ENCODE measurements around the gene EMID1. TPM values are rescaled to one million over a fixed set of nuclear protein-coding genes. Genes with fewer than 3 reads are reported as not detected.

The EMID1 gene
- total and polyA plus RNA-seq, 5 donors from 2014 or later = 0.40 to 1.3 TPM; not detected in 3

GRCh38 chr22:29186302-29186701 lies 19.4 kb upstream of the EMID1 start:
- Mint-ChIP-seq H3K27me3 (peaks cover 10% of the 10 kb centered on the region), H3K4me1 (no peaks in the 10 kb centered on the region), H3K4me3 (no peak overlapping the region), H3K9me3 (no peaks in the 10 kb centered on the region), H3K27ac (no peak overlapping the region), H3K36me3 (no peaks in the 10 kb centered on the region)
- H3K9me3 ChIP-seq (ENCODE audit: control insufficient read depth in 2 of 2, low read length in 2 of 2) = no peaks in the 10 kb centered on the region
- DNase-seq (no peak), ATAC-seq (ENCODE audit: low read depth in 2 of 2) (no peak)
- H3K36me3 ChIP-seq (ENCODE audit: control insufficient read depth, insufficient read depth, low read length) = no peaks in the 10 kb centered on the region
- no peak overlapping the region for H3K4me3 ChIP-seq (ENCODE audit: low read depth, low read length)
- H3K27ac ChIP-seq (ENCODE audit: insufficient read depth, low read length, poor library complexity, severe bottlenecking) = no peak overlapping the region
- no peaks in the 10 kb centered on the region for H3K27me3 ChIP-seq (ENCODE audit: control insufficient read depth, insufficient read depth, low read length)
- H3K4me1 ChIP-seq (ENCODE audit: control insufficient read depth, insufficient read depth, low read length, poor library complexity, severe bottlenecking) = no peaks in the 10 kb centered on the region

GRCh38 chr22:29187831-29188230 lies 17.9 kb upstream of the EMID1 start:
- Histone ChIP-seq H3K4me3 (ENCODE audit: low read depth, low read length) (no peak overlapping the region), H3K27me3 (ENCODE audit: control insufficient read depth, insufficient read depth, low read length) (no peaks in the 10 kb centered on the region), H3K4me1 (ENCODE audit: control insufficient read depth, insufficient read depth, low read length, poor library complexity, severe bottlenecking) (no peaks in the 10 kb centered on the region), H3K27ac (ENCODE audit: insufficient read depth, low read length, poor library complexity, severe bottlenecking) (no peak overlapping the region), H3K9me3 (ENCODE audit: control insufficient read depth in 2 of 2, low read length in 2 of 2) (no peaks in the 10 kb centered on the region), H3K36me3 (ENCODE audit: control insufficient read depth, insufficient read depth, low read length) (no peaks in the 10 kb centered on the region)
- ATAC-seq (ENCODE audit: low read depth in 2 of 2) (no peak), DNase-seq (no peak)
- Mint-ChIP-seq H3K27ac (no peak overlapping the region), H3K4me3 (no peak overlapping the region), H3K9me3 (peaks cover 0 to 3% (median 0%) of the 10 kb centered on the region in 7 donors), H3K4me1 (no peaks in the 10 kb centered on the region), H3K27me3 (peaks cover 10% of the 10 kb centered on the region), H3K36me3 (no peaks in the 10 kb centered on the region)

GRCh38 chr22:29190051-29190450 lies 15.6 kb upstream of the EMID1 start:
- no peaks in the 10 kb centered on the region for H3K4me1 ChIP-seq (ENCODE audit: control insufficient read depth, insufficient read depth, low read length, poor library complexity, severe bottlenecking)
- H3K4me1 Mint-ChIP-seq = no peaks in the 10 kb centered on the region
- ATAC-seq (ENCODE audit: low read depth in 2 of 2) = no peak

GRCh38 chr22:29190918-29191317 lies 14.8 kb upstream of the EMID1 start:
- Mint-ChIP-seq H3K4me1 (no peaks in the 10 kb centered on the region), H3K27me3 (peaks cover 10% of the 10 kb centered on the region), H3K36me3 (no peaks in the 10 kb centered on the region), H3K27ac (no peak overlapping the region), H3K9me3 (peaks cover 0 to 6% (median 2%) of the 10 kb centered on the region in 7 donors), H3K4me3 (no peak overlapping the region)
- Histone ChIP-seq H3K4me1 (ENCODE audit: control insufficient read depth, insufficient read depth, low read length, poor library complexity, severe bottlenecking) (no peaks in the 10 kb centered on the region), H3K27ac (ENCODE audit: insufficient read depth, low read length, poor library complexity, severe bottlenecking) (no peak overlapping the region), H3K27me3 (ENCODE audit: control insufficient read depth, insufficient read depth, low read length) (no peaks in the 10 kb centered on the region), H3K36me3 (ENCODE audit: control insufficient read depth, insufficient read depth, low read length) (no peaks in the 10 kb centered on the region), H3K9me3 (ENCODE audit: control insufficient read depth in 2 of 2, low read length in 2 of 2) (no peaks in the 10 kb centered on the region), H3K4me3 (ENCODE audit: low read depth, low read length) (no peak overlapping the region)
- no peak for ATAC-seq (ENCODE audit: low read depth in 2 of 2)
- DNase-seq = no peak

More at GRCh38 chr22:29190051-29190450, 15.6 kb upstream of the EMID1 start:
- Histone ChIP-seq H3K36me3 (ENCODE audit: control insufficient read depth, insufficient read depth, low read length) (no peaks in the 10 kb centered on the region), H3K27me3 (ENCODE audit: control insufficient read depth, insufficient read depth, low read length) (no peaks in the 10 kb centered on the region), H3K4me3 (ENCODE audit: low read depth, low read length) (no peak overlapping the region), H3K9me3 (ENCODE audit: control insufficient read depth in 2 of 2, low read length in 2 of 2) (no peaks in the 10 kb centered on the region), H3K27ac (ENCODE audit: insufficient read depth, low read length, poor library complexity, severe bottlenecking) (no peak overlapping the region)
- no peaks in the 10 kb centered on the region for H3K36me3 Mint-ChIP-seq
- peaks cover 0 to 6% (median 2%) of the 10 kb centered on the region in 7 donors for H3K9me3 Mint-ChIP-seq
- no peak overlapping the region for H3K4me3 Mint-ChIP-seq
- H3K27me3 Mint-ChIP-seq = peaks cover 10% of the 10 kb centered on the region
- DNase-seq = no peak
- H3K27ac Mint-ChIP-seq = no peak overlapping the region

GRCh38 chr22:29193021-29193420 lies 12.7 kb upstream of the EMID1 start:
- Histone ChIP-seq H3K4me3 (ENCODE audit: low read depth, low read length) (no peak overlapping the region), H3K27ac (ENCODE audit: insufficient read depth, low read length, poor library complexity, severe bottlenecking) (no peak overlapping the region), H3K36me3 (ENCODE audit: control insufficient read depth, insufficient read depth, low read length) (no peaks in the 10 kb centered on the region), H3K27me3 (ENCODE audit: control insufficient read depth, insufficient read depth, low read length) (no peaks in the 10 kb centered on the region), H3K4me1 (ENCODE audit: control insufficient read depth, insufficient read depth, low read length, poor library complexity, severe bottlenecking) (no peaks in the 10 kb centered on the region), H3K9me3 (ENCODE audit: control insufficient read depth in 2 of 2, low read length in 2 of 2) (no peaks in the 10 kb centered on the region)
- no peaks in the 10 kb centered on the region for H3K36me3 Mint-ChIP-seq
- no peak for ATAC-seq (ENCODE audit: low read depth in 2 of 2)
- no peak overlapping the region for H3K4me3 Mint-ChIP-seq
- H3K9me3 Mint-ChIP-seq = peaks cover 0 to 6% (median 2%) of the 10 kb centered on the region in 7 donors
- peaks cover 10% of the 10 kb centered on the region for H3K27me3 Mint-ChIP-seq
- H3K27ac Mint-ChIP-seq = no peak overlapping the region
- no peak for DNase-seq
- H3K4me1 Mint-ChIP-seq = no peaks in the 10 kb centered on the region

- no peaks in the 10 kb centered on the region for H3K27me3 ChIP-seq (ENCODE audit: control insufficient read depth, insufficient read depth, low read length)
- H3K36me3 ChIP-seq (ENCODE audit: control insufficient read depth, insufficient read depth, low read length) = no peaks in the 10 kb centered on the region
- no peaks in the 10 kb centered on the region for H3K36me3 Mint-ChIP-seq
- H3K9me3 Mint-ChIP-seq = peaks cover 0 to 6% (median 2%) of the 10 kb centered on the region in 7 donors
- no peaks in the 10 kb centered on the region for H3K4me1 Mint-ChIP-seq
- no peaks in the 10 kb centered on the region for H3K4me1 ChIP-seq (ENCODE audit: control insufficient read depth, insufficient read depth, low read length, poor library complexity, severe bottlenecking)
- H3K4me3 Mint-ChIP-seq = no peak overlapping the region
- ATAC-seq (ENCODE audit: low read depth in 2 of 2) = no peak
- H3K9me3 ChIP-seq (ENCODE audit: control insufficient read depth in 2 of 2, low read length in 2 of 2) = no peaks in the 10 kb centered on the region
- no peak overlapping the region for H3K27ac ChIP-seq (ENCODE audit: insufficient read depth, low read length, poor library complexity, severe bottlenecking)
- H3K4me3 ChIP-seq (ENCODE audit: low read depth, low read length) = no peak overlapping the region
- H3K27me3 Mint-ChIP-seq = peaks cover 4% of the 10 kb centered on the region
- DNase-seq = no peak
- H3K27ac Mint-ChIP-seq = no peak overlapping the region
These were observed 11.5 kb upstream of the EMID1 start for GRCh38 chr22:29194184-29194583.

GRCh38 chr22:29195118-29195963 lies 10.4 kb upstream of the EMID1 start:
- Histone ChIP-seq H3K4me1 (ENCODE audit: control insufficient read depth, insufficient read depth, low read length, poor library complexity, severe bottlenecking) (no peaks in the 10 kb centered on the region), H3K27ac (ENCODE audit: insufficient read depth, low read length, poor library complexity, severe bottlenecking) (no peak overlapping the region), H3K4me3 (ENCODE audit: low read depth, low read length) (no peak overlapping the region), H3K27me3 (ENCODE audit: control insufficient read depth, insufficient read depth, low read length) (no peaks in the 10 kb centered on the region), H3K9me3 (ENCODE audit: control insufficient read depth in 2 of 2, low read length in 2 of 2) (no peaks in the 10 kb centered on the region), H3K36me3 (ENCODE audit: control insufficient read depth, insufficient read depth, low read length) (no peaks in the 10 kb centered on the region)
- Mint-ChIP-seq H3K4me3 (no peak overlapping the region), H3K9me3 (peaks cover 0 to 6% (median 2%) of the 10 kb centered on the region in 7 donors), H3K27me3 (peaks cover 5% of the 10 kb centered on the region), H3K27ac (no peak overlapping the region), H3K36me3 (no peaks in the 10 kb centered on the region), H3K4me1 (no peaks in the 10 kb centered on the region)
- no peak for DNase-seq
- no peak for ATAC-seq (ENCODE audit: low read depth in 2 of 2)

All from CD4-positive, CD25-positive, alpha-beta regulatory T cell (primary cell).